CD4-positive, alpha-beta T cell treated with Interleukin-17A for 4 hours (primary cell): Measurements from ENCODE around the gene HOXB8.
A peak's percentile ranks its signal among the peaks of the same experiment; 100 is the strongest.

ENCODE experiments used
- DNase-seq: peaks from one replicate; pipeline ENCODE4 v3.0.0-alpha.2; 2020; ENCODE audit warnings: mixed read lengths

The HOXB8 gene

GRCh38 chr17:48615047-48615962 is at the start of gene HOXB8:
Gene HOXB8 (minus strand): TSS chr17:48615292. CDS start chr17:48614704, 588 bp downstream.
- DNase-seq = no peak

GRCh38 chr17:48663134-48663924 is 48.2 kb upstream of the HOXB8 start:
- DNase-seq = no peak

GRCh38 chr17:48655913-48656312 is 40.8 kb upstream of the HOXB8 start:
- DNase-seq = no peak

DNA sequence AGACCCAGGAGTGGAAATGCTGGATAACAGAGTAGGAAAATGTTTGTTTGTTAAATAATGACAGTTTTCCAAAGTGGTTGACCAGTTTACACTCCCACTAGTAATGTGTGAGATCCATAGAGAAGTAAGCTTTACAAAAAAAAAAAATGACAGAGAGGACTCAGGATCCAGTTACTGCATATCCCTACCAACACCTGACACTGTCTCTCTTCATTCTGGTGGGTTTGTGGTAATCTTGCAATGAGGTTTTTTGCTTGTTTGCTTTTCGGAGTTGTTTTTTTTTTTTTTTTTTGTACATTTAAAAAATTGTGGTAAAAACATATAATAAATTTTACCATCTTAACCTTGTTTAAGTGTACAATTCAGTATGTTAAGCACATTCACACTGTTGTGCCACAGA is 34.6 kb upstream of the HOXB8 start:
- no peak for DNase-seq

DNA sequence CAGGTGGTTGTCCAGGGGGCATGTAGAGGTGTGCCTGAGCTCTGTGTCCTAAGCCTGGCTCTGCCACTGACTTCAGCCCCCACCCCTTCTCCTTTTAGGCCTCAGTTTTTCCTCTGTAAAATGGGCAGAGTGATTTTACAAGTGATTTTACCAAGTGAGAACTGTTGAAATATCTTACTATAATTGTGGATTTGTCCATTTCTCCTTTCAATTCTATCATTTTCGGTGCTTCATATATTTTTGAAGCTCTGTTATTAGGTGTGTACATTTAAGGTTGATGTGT is 32.8 kb upstream of the HOXB8 start:
- DNase-seq = no peak

DNA sequence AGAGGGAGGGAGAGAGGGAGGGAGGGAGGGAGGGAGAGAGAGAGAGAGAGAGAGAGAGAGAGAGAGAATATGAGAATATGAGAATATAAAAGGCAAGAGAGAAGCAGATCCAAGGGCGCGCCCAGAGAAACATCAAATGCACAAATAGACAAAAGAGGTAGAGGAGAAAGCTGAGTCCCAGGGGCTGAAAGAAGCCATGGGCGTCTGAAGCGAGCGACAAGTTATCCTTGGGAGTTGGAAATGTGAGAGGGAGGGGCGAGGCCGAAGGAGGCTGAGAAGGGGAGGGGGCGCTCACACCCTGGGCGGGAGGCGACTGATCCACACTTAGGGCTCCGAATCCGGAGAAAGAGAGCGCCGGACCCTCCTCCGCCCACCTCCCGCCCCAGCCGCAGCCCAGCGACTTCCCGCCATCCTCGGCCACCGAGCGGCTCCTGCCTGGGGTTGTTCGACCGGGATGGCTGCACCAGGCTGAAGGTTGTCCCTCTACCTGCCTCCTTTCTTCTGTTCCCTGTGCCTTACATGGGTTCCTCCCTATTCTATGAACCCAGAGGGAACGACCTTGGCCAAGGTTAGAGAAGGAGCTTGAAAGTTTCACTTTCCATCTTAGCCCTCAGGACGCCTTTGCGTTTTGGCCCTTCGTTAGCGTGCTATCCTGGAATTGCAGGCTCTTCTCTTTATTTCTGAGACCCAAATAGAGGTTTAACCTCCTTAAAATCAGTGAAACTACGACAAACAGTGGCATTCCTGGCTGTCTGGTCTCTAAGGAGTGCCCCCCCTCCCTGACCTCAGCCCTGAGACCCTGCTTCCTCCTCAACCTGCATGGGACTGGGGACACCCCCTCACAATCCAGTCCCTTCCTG is 32.2 kb upstream of the HOXB8 start:
- no peak for DNase-seq

DNA sequence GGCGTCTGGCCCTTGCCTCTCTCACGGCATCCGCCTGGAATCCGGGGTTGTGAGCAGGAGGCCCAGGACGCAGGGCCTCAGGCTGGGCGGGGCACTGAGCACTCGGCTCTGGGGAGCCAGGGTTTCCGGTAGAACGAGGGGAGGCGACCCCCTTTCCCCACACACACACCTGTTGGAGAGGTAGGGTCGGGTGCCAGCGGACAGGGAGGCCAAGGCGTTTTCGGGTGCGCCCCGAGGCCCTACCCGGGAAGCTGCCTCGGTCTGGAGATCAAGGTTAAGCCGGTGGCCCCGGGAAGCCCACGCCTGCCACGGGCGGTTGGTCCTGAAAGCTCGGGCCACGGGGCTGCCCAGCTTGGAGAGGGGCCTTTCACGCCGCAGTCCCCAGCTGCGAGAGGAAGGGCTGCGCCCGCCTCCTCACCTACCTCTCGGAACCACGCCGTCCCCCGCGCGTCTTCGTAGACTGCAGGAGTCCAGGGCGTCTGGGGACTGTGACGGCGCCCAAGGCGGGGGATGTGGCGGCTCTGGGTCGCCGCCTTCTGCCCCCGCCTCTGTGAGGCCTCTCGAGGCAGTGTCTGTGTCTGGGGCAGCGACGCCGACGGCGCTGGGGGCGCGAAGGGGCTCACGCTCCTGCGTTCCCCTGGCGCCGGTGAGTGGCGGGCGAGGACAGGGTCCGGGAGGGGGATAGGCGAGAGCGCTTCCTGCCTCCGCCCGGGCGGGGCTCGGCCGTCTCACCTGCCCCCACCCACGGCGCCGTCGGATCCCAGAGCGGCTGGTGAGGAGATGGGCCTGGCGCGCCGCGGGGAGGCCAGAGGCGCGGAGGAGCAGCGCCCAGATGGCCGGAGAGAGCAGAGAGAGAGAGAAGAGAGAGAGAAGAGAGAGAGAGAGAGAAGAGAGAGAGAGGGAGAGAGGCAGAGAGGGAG is 31.4 kb upstream of the HOXB8 start:
- DNase-seq = peak; percentile 38

GRCh38 chr17:48645639-48646182 is 30.6 kb upstream of the HOXB8 start:
- no peak for DNase-seq

DNA sequence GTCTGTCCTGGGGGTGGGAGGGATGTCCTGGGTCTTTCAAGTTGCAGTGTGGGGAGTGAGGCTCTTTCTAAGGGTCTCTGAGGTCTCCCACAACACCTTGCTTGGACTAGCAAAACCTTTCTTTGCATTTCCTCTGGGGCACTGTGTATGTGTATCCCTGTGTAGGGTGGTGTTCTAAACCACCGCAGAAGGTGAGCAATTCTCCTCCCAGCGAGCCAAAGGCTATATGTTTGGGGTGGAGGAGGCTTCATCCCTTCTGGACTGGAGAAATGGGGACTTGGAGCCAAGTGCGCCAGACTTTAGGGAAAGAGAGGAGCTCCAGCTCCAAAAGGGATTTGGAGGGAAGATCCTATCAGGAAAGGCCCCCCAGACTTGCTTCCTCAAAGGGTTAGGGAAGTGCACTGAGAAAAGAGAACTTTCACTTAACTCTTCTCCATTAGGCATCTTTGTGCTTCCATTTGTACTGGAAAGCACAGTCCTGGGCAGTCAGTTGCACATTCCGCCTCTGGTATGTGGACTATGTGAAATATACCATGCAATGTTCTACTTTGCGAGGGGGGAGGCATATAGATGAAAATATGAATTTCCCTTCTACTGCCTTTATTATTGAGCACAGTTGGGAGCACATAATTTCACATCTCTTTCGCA is 29.9 kb upstream of the HOXB8 start:
- no peak for DNase-seq

DNA sequence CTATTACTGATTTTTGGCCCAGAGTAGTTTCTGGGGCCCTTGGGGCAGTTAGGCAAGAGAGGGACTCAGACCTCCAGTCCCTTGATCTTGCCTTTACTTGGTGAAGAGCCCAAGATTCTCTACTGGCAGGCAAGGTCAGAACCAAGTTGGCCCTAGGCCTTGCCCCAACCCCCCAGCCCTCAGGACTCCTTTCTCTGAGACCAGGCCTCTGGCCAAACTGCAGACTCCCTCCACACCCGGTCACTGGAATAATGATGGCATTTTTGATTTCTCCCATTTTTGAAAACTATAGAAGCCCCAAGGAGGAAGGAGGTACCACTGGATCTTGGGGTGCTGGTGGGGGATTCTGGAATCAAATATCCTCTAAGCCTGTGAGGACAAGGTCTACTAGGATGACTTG is 29.1 kb upstream of the HOXB8 start:
- DNase-seq = no peak

DNA sequence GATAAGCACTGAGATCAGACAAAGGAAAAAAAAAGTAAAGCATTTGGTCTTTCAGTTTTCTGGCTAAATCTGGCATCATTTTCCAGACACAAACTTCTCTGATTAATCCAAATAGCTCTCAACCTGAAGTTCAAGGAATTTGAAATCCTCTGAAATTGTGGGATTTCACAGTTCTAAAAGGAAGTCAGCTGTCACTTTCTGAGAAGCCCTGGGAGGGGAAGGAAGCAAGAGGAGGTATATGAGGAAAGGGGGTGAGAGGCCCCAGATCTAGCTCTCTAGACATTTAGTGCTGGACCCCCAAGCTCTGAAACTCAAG is 28.6 kb upstream of the HOXB8 start:
- DNase-seq = no peak

- no peak for DNase-seq
Observed at GRCh38 chr17:48642843-48643696, 28.0 kb upstream of the HOXB8 start.

GRCh38 chr17:48642059-48642842 is 27.2 kb upstream of the HOXB8 start:
- no peak for DNase-seq

- DNase-seq = no peak
Observed at GRCh38 chr17:48641541-48642058, 26.5 kb upstream of the HOXB8 start.

GRCh38 chr17:48640858-48641180 is 25.7 kb upstream of the HOXB8 start:
- DNase-seq = no peak

GRCh38 chr17:48639982-48640857 is 25.1 kb upstream of the HOXB8 start:
- DNase-seq = no peak

DNA sequence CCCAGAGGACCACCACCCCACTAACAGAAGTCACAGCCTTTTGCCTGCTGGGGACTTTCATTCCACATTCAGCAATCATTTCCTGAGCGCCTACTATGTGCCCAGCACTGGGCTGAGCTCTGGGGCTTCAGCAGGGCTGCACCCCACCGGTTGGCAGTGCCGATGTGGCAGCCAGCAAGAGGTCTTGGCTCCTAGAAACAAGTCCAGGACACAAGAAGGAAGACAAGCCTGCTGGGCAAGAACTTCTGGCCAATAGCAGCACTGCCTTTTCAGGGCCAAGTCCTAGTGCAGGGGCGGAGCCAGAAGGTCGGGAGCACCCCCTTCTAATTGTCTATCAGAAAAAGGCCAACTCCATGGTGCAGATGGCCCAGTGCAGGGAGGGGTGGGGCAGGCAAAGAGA is 24.0 kb upstream of the HOXB8 start:
- DNase-seq = no peak
